ENCODE data around the gene MPRIP. TPM values are rescaled to one million over a fixed set of nuclear protein-coding genes. Genes with fewer than 3 reads are reported as not detected.

Gene MPRIP
- total and polyA plus RNA-seq, 2 of the 13 experiments (the other 11 are each of a cell fraction or from before 2014, with no cell fraction given), result 50.2 to 52.4 TPM

- H3K27ac ChIP-seq (ENCODE audit: extremely low read length, insufficient read depth, low read length), result no peak overlapping the region
Measured at GRCh38 chr17:17153071-17153470, 110.8 kb downstream of the MPRIP start.

More at GRCh38 chr17:17153071-17153470, 110.8 kb downstream of the MPRIP start:
- intact Hi-C loops (cut with micrococcal nuclease; ENCODE audit: unreplicated experiment) (no loop called here), in situ Hi-C loops (cut with HindIII; ENCODE audit: extremely low pct_ligation_motif_present, low pct_unique_long_range_greater_than_20kb) (no loop called here)
- H3K4me1 ChIP-seq (ENCODE audit: insufficient read depth, low read length), result 0 out of 2 replicates have a peak, but pooled peaks cover 5% of the 10 kb centered on the region
- peaks cover 19 to 62% of the 10 kb centered on the region in 2 experiments for H3K36me3 ChIP-seq (replicated peaks in 1 of 2; ENCODE audit: control insufficient read depth in 1 of 2, insufficient read depth in 2 of 2, low read length in 2 of 2)
- H3K9me3 ChIP-seq (ENCODE audit: low read length), result no peaks in the 10 kb centered on the region
- H4K20me1 ChIP-seq (ENCODE audit: insufficient read depth, low read length), result no peaks in the 10 kb centered on the region
- no peaks in the 10 kb centered on the region for H3K79me2 ChIP-seq (ENCODE audit: insufficient read depth, low read length)
- FAIRE-seq (no peak), ATAC-seq (no peak), DNase-seq (ENCODE audit: low spot score) (no peak)
- CTCF ChIA-PET (ENCODE audit: low intra/inter-chr PET ratio, low total read pairs), result no interaction called here
- no TSS peak for BruUV-seq (replicated peaks)
- H2AFZ ChIP-seq (ENCODE audit: low read length), result no peak overlapping the region
- H3K27me3 ChIP-seq (ENCODE audit: control insufficient read depth in 1 of 2, insufficient read depth in 2 of 2, low read length in 2 of 2), result no peaks in the 10 kb centered on the region
- H3K4me3 ChIP-seq (replicated peaks in 1 of 3; ENCODE audit: insufficient read depth in 1 of 3, low read depth in 2 of 3, low read length in 3 of 3), result no peak overlapping the region
- TF ChIP-seq, protein P1, sequence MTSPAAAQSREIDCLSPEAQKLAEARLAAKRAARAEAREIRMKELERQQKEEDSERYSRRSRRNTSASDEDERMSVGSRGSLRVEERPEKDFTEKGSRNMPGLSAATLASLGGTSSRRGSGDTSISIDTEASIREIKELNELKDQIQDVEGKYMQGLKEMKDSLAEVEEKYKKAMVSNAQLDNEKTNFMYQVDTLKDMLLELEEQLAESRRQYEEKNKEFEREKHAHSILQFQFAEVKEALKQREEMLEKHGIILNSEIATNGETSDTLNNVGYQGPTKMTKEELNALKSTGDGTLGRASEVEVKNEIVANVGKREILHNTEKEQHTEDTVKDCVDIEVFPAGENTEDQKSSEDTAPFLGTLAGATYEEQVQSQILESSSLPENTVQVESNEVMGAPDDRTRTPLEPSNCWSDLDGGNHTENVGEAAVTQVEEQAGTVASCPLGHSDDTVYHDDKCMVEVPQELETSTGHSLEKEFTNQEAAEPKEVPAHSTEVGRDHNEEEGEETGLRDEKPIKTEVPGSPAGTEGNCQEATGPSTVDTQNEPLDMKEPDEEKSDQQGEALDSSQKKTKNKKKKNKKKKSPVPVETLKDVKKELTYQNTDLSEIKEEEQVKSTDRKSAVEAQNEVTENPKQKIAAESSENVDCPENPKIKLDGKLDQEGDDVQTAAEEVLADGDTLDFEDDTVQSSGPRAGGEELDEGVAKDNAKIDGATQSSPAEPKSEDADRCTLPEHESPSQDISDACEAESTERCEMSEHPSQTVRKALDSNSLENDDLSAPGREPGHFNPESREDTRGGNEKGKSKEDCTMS (CRISPR knock-in tag; conservative IDR thresholded peaks at IDR 0.05), result no peak
- TF ChIP-seq ZNF780A (CRISPR knock-in tag; IDR thresholded peaks at IDR 0.05) (no peak), ZNF775 (CRISPR knock-in tag; IDR thresholded peaks at IDR 0.05; ENCODE audit: borderline replicate concordance) (no peak), PPARG (CRISPR knock-in tag; conservative IDR thresholded peaks at IDR 0.05) (no peak), MYC (CRISPR knock-in tag; IDR thresholded peaks at IDR 0.05; ENCODE audit: borderline replicate concordance) (no peak), SIX1 (CRISPR knock-in tag; IDR thresholded peaks at IDR 0.05; ENCODE audit: borderline replicate concordance) (no peak)
- TF ChIP-seq, protein P2, sequence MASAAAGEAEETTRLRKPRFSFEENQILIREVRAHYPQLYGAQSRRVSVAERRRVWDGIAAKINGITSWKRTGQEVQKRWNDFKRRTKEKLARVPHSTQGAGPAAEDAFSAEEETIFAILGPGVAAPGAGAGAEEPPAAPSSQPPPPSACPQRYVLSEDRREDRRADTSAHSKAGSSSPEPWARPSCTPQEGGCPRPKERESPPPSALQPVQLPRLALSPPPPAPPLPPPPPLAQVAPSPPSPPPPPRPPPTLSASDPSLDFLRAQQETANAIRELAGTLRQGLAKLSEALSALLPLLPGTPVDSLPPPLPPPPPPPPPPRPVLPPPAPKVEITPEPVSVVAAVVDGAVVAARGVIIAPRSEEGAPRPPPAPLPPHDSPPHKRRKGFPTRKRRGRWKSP (CRISPR knock-in tag; IDR thresholded peaks at IDR 0.05), result no peak
- no peak overlapping the region for H3K4me2 ChIP-seq (ENCODE audit: low read depth, low read length)
- WGBS (ENCODE audit: low lambda C conversion rate), result 100% methylated on average over 3 of the region's 9 CpGs
- H3K9ac ChIP-seq (ENCODE audit: insufficient read depth, low read depth, low read length), result no peak overlapping the region
- POLR2A ChIA-PET, result no interaction called here
